WTC11 (cell line): ENCODE measurements around the gene RAP2B. TPM values are rescaled to one million over a fixed set of nuclear protein-coding genes. Genes with fewer than 3 reads are reported as not detected.

ENCODE experiments used
- ATAC-seq: fragments of 200-7000 bp; cut with Tn5 transposase; 2 replicates; pipeline ENCODE4 v1.10.0; 2021; ENCODE audit warnings: mild to moderate bottlenecking, moderate library complexity
- CTCF ChIA-PET: fragments of 300-600 bp; sonication (Branson Sonifier 250); formaldehyde crosslinking; loops from one replicate; lab custom pipeline; 2021; ENCODE audit warnings: antibody characterized with exemption; lab: Charles Lee
- POLR2A ChIA-PET: fragments of 350-600 bp; sonication (Branson Sonifier 250); formaldehyde crosslinking; loops from one replicate; lab custom pipeline; 2021; ENCODE audit warnings: antibody characterized with exemption; lab: Charles Lee
- DNase-seq: peaks from one replicate; pipeline ENCODE4 v3.0.0; 2021; ENCODE audit warnings: low spot score
- H3K27ac Mint-ChIP-seq: 2 replicates; pipeline ENCODE4 v1.8.0; 2021; ENCODE audit warnings: mixed read lengths
- H3K27me3 Mint-ChIP-seq: 2 replicates; pipeline ENCODE4 v1.8.0; 2021; ENCODE audit warnings: low read depth, mild to moderate bottlenecking, moderate library complexity, mixed read lengths
- H3K36me3 Mint-ChIP-seq: 2 replicates; pipeline ENCODE4 v1.8.0; 2021; ENCODE audit warnings: mixed read lengths
- H3K4me1 Mint-ChIP-seq: 2 replicates; pipeline ENCODE4 v1.8.0; 2022; ENCODE audit warnings: mixed read lengths
- H3K4me3 Mint-ChIP-seq: 2 replicates; pipeline ENCODE4 v1.8.0; 2021; ENCODE audit warnings: mild to moderate bottlenecking, moderate library complexity, mixed read lengths
- H3K9me3 Mint-ChIP-seq: 2 replicates; pipeline ENCODE4 v1.8.0; 2021; ENCODE audit warnings: mixed read lengths
- ATF6 ChIP-seq: sonication (generic); formaldehyde crosslinking; IDR thresholded peaks from 2 replicates; pipeline ENCODE4 v1.8.1; 2023; ENCODE audit warnings: mild to moderate bottlenecking, missing genetic modification reagents
- EMX1 ChIP-seq: fragments of 250-450 bp; sonication (Bioruptor Pico); IDR thresholded peaks from 2 replicates; pipeline ENCODE4 v1.8.0; 2021; ENCODE audit warnings: mild to moderate bottlenecking
- FOXK1 ChIP-seq: sonication (generic); formaldehyde crosslinking; IDR thresholded peaks from 2 replicates; pipeline ENCODE4 v1.8.0; 2022; ENCODE audit warnings: mild to moderate bottlenecking, moderate library complexity, missing genetic modification reagents
- FOXP1 ChIP-seq: sonication (generic); formaldehyde crosslinking; IDR thresholded peaks from 2 replicates; pipeline ENCODE4 v1.8.0; 2022; ENCODE audit warnings: missing genetic modification reagents, mild to moderate bottlenecking, moderate library complexity, borderline replicate concordance
- GRHL2 ChIP-seq: fragments of 250-450 bp; sonication (Bioruptor Pico); IDR thresholded peaks from 2 replicates; pipeline ENCODE4 v1.8.0; 2022; ENCODE audit warnings: mild to moderate bottlenecking, moderate library complexity; ENCODE audit not compliant: insufficient replicate concordance, severe bottlenecking
- GTF2I ChIP-seq: fragments of 250-450 bp; sonication (Bioruptor Pico); conservative IDR thresholded peaks from 2 replicates; pipeline ENCODE4 v1.4.0; 2021; ENCODE audit warnings: mild to moderate bottlenecking
- HMGXB4 ChIP-seq: sonication (generic); formaldehyde crosslinking; IDR thresholded peaks from 2 replicates; pipeline ENCODE4 v1.8.1; 2023; ENCODE audit warnings: mild to moderate bottlenecking, moderate library complexity, missing genetic modification reagents
- KAT7 ChIP-seq: sonication (generic); formaldehyde crosslinking; IDR thresholded peaks from 2 replicates; pipeline ENCODE4 v1.8.1; 2023; ENCODE audit warnings: missing genetic modification reagents, mild to moderate bottlenecking, borderline replicate concordance
- NFE2L1 ChIP-seq: sonication (generic); formaldehyde crosslinking; IDR thresholded peaks from 2 replicates; pipeline ENCODE4 v1.8.1; 2023; ENCODE audit warnings: missing genetic modification reagents
- NFYB ChIP-seq: sonication (generic); formaldehyde crosslinking; conservative IDR thresholded peaks from 2 replicates; pipeline ENCODE4 v1.8.0; 2022; ENCODE audit warnings: low read depth, missing genetic modification reagents
- STAT6 ChIP-seq: sonication (generic); formaldehyde crosslinking; conservative IDR thresholded peaks from 2 replicates; pipeline ENCODE4 v1.8.1; 2023; ENCODE audit warnings: mild to moderate bottlenecking, low read depth, missing genetic modification reagents, moderate library complexity
- TEAD1 ChIP-seq: sonication (generic); formaldehyde crosslinking; IDR thresholded peaks from 2 replicates; pipeline ENCODE4 v1.8.0; 2022; ENCODE audit warnings: mild to moderate bottlenecking, missing genetic modification reagents
- ZBTB21 ChIP-seq: sonication (generic); formaldehyde crosslinking; IDR thresholded peaks from 2 replicates; pipeline ENCODE4 v1.8.1; 2023; ENCODE audit warnings: mild to moderate bottlenecking, missing genetic modification reagents, borderline replicate concordance
- ZNF138 ChIP-seq: sonication (generic); formaldehyde crosslinking; conservative IDR thresholded peaks from 2 replicates; pipeline ENCODE4 v1.8.1; 2022; ENCODE audit warnings: mild to moderate bottlenecking, moderate library complexity, missing genetic modification reagents
- ZNF232 ChIP-seq: sonication (generic); formaldehyde crosslinking; IDR thresholded peaks from 2 replicates; pipeline ENCODE4 v1.8.0; 2022; ENCODE audit warnings: mild to moderate bottlenecking, missing genetic modification reagents
- ZNF263 ChIP-seq: sonication (generic); formaldehyde crosslinking; IDR thresholded peaks from 2 replicates; pipeline ENCODE4 v1.8.1; 2022; ENCODE audit warnings: low read depth, mild to moderate bottlenecking, moderate library complexity, missing genetic modification reagents
- ZNF396 ChIP-seq: fragments of 250-450 bp; sonication (Bioruptor Pico); IDR thresholded peaks from 2 replicates; pipeline ENCODE4 v1.8.0; 2021; ENCODE audit warnings: mild to moderate bottlenecking, moderate library complexity, borderline replicate concordance
- ZNF416 ChIP-seq: fragments of 250-450 bp; sonication (Bioruptor Pico); IDR thresholded peaks from 2 replicates; pipeline ENCODE4 v1.9.0; 2021; ENCODE audit warnings: mild to moderate bottlenecking, inconsistent platforms
- ZNF532 ChIP-seq: fragments of 250-450 bp; sonication (Bioruptor Pico); IDR thresholded peaks from 2 replicates; pipeline ENCODE4 v1.9.0; 2021; ENCODE audit warnings: mild to moderate bottlenecking, borderline replicate concordance
- total RNA-seq: library from RNA; stranded (reverse); gene quantifications from 3 replicates; pipeline ENCODE4 v1.2.3, GENCODE V29; 2021
- TF ChIP-seq, protein P1 (sequence below): sonication (generic); formaldehyde crosslinking; IDR thresholded peaks from 2 replicates; pipeline ENCODE4 v1.8.1; 2023; ENCODE audit warnings: mild to moderate bottlenecking, missing genetic modification reagents, moderate library complexity
- TF ChIP-seq, protein P2 (sequence below): sonication (generic); formaldehyde crosslinking; IDR thresholded peaks from 2 replicates; pipeline ENCODE4 v1.8.0; 2023; ENCODE audit warnings: mild to moderate bottlenecking, missing genetic modification reagents

The RAP2B gene
- total RNA-seq, 1 experiment from 2014 or later: 25.6 TPM

DNA sequence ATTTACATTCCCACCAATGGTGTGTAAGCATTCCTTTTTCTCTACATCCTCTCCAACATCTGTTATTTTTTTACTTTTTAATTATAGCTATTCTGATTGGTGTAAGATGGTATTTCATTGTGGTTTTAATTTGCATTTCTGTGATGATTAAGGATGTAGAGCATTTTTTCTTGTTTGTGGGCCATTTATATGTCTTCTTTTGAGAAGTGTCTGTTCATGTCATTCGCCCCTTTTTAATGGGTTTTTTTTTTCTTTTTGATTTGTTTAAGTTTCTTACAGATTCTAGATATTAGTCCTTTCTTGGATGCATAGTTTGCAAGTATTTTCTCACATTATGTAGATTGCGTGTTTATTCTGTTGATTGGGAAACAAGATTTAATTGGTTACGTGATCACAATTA, 14.2 kb downstream of the RAP2B start:
- TF ChIP-seq, protein P1, sequence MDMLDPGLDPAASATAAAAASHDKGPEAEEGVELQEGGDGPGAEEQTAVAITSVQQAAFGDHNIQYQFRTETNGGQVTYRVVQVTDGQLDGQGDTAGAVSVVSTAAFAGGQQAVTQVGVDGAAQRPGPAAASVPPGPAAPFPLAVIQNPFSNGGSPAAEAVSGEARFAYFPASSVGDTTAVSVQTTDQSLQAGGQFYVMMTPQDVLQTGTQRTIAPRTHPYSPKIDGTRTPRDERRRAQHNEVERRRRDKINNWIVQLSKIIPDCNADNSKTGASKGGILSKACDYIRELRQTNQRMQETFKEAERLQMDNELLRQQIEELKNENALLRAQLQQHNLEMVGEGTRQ (CRISPR knock-in tag): no peak
- no peak for TF ChIP-seq ZNF396 (CRISPR knock-in tag)
- no peak for TF ChIP-seq ZNF532
- no peak for TF ChIP-seq ATF6 (CRISPR knock-in tag)
- no peak for TF ChIP-seq ZNF416 (CRISPR knock-in tag)
- TF ChIP-seq HMGXB4 (CRISPR knock-in tag): no peak
- TF ChIP-seq, protein P2, sequence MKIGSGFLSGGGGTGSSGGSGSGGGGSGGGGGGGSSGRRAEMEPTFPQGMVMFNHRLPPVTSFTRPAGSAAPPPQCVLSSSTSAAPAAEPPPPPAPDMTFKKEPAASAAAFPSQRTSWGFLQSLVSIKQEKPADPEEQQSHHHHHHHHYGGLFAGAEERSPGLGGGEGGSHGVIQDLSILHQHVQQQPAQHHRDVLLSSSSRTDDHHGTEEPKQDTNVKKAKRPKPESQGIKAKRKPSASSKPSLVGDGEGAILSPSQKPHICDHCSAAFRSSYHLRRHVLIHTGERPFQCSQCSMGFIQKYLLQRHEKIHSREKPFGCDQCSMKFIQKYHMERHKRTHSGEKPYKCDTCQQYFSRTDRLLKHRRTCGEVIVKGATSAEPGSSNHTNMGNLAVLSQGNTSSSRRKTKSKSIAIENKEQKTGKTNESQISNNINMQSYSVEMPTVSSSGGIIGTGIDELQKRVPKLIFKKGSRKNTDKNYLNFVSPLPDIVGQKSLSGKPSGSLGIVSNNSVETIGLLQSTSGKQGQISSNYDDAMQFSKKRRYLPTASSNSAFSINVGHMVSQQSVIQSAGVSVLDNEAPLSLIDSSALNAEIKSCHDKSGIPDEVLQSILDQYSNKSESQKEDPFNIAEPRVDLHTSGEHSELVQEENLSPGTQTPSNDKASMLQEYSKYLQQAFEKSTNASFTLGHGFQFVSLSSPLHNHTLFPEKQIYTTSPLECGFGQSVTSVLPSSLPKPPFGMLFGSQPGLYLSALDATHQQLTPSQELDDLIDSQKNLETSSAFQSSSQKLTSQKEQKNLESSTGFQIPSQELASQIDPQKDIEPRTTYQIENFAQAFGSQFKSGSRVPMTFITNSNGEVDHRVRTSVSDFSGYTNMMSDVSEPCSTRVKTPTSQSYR (CRISPR knock-in tag): no peak
- TF ChIP-seq EMX1 (CRISPR knock-in tag): no peak
- no peak for TF ChIP-seq NFE2L1
- ATAC-seq (no peak), DNase-seq (no peak)
- Mint-ChIP-seq H3K4me1 (peaks cover 15% of the 10 kb centered on the region), H3K4me3 (no peak overlapping the region), H3K27ac (no peak overlapping the region), H3K27me3 (no peaks in the 10 kb centered on the region), H3K9me3 (peaks cover 12% of the 10 kb centered on the region), H3K36me3 (peaks cover 12% of the 10 kb centered on the region)
- ChIA-PET CTCF (no interaction called here), POLR2A (no interaction called here)

- Mint-ChIP-seq H3K4me1 (no peaks in the 10 kb centered on the region), H3K9me3 (peaks cover 7% of the 10 kb centered on the region), H3K36me3 (peaks cover 7% of the 10 kb centered on the region), H3K27me3 (no peaks in the 10 kb centered on the region), H3K27ac (no peak overlapping the region), H3K4me3 (no peak overlapping the region)
- ATAC-seq: no peak
- ChIA-PET CTCF (no interaction called here), POLR2A (no interaction called here)
- DNase-seq: no peak
- TF ChIP-seq ZNF263 (no peak), GRHL2 (CRISPR knock-in tag) (no peak), FOXK1 (CRISPR knock-in tag) (no peak), ZNF232 (CRISPR knock-in tag) (no peak), ZNF416 (CRISPR knock-in tag) (no peak), STAT6 (CRISPR knock-in tag) (no peak), ZBTB21 (CRISPR knock-in tag) (no peak), TEAD1 (CRISPR knock-in tag) (no peak), FOXP1 (CRISPR knock-in tag) (no peak), ZNF138 (CRISPR knock-in tag) (no peak), NFYB (CRISPR knock-in tag) (no peak), GTF2I (CRISPR knock-in tag) (no peak), KAT7 (CRISPR knock-in tag) (no peak)
Observed at GRCh38 chr3:153180860-153181372, 18.9 kb downstream of the RAP2B start.
